Liver (tissue), 9 donors: ENCODE results near the gene NHERF1. TPM values are rescaled to one million over a fixed set of nuclear protein-coding genes. Genes with fewer than 3 reads are reported as not detected.

ENCODE experiments used
- DNase-seq: peaks from one replicate; pipeline ENCODE4 v3.0.0-alpha.2; 2017; ENCODE audit warnings: low spot score
- H3K27ac ChIP-seq, 2 donors: one replicate each; pipeline ENCODE4 v1.7.0; 2013; ENCODE audit warnings: inconsistent platforms in 2 of 2, low read length in 2 of 2, control low read depth in 1 of 2, low read depth in 1 of 2, mild to moderate bottlenecking in 1 of 2
- H3K27me3 ChIP-seq, 4 donors: one replicate each; pipeline versions ENCODE4 v1.6.1 to v1.7.0; 2013; ENCODE audit warnings: low read length in 3 of 4, inconsistent platforms in 1 of 4, mild to moderate bottlenecking in 1 of 4, moderate library complexity in 1 of 4; ENCODE audit not compliant: control insufficient read depth in 4 of 4, insufficient read depth in 4 of 4
- H3K36me3 ChIP-seq, 4 donors: one replicate each; pipeline versions ENCODE4 v1.6.1 to v1.7.0; 2013; ENCODE audit warnings: low read length in 3 of 4, mild to moderate bottlenecking in 3 of 4, low read depth in 1 of 4, moderate library complexity in 1 of 4; ENCODE audit not compliant: control insufficient read depth in 4 of 4, insufficient read depth in 3 of 4
- H3K4me1 ChIP-seq, 4 donors: one replicate each; pipeline versions ENCODE4 v1.6.1 to v1.7.0; 2013; ENCODE audit warnings: low read length in 3 of 4, mild to moderate bottlenecking in 3 of 4, moderate library complexity in 1 of 4; ENCODE audit not compliant: control insufficient read depth in 4 of 4, insufficient read depth in 4 of 4
- H3K4me3 ChIP-seq, 3 donors: one replicate each; pipeline versions ENCODE4 v1.6.1 to v1.7.0; 2013; ENCODE audit warnings: low read length in 3 of 3, control low read depth in 1 of 3, low read depth in 1 of 3, mild to moderate bottlenecking in 1 of 3
- H3K9ac ChIP-seq, 2 donors: one replicate each; pipeline ENCODE4 v1.7.0; 2013; ENCODE audit warnings: low read length in 2 of 2, mild to moderate bottlenecking in 2 of 2, moderate library complexity in 2 of 2, control low read depth in 1 of 2, low read depth in 1 of 2
- H3K9me3 ChIP-seq, 4 donors: one replicate each; pipeline versions ENCODE4 v1.6.1 to v1.7.0; 2013; ENCODE audit warnings: low read length in 3 of 4; ENCODE audit not compliant: control insufficient read depth in 4 of 4
- ATF3 ChIP-seq: IDR thresholded peaks from 2 replicates; pipeline ENCODE4 v1.6.1; 2016; ENCODE audit warnings: antibody characterized with exemption
- EGR1 ChIP-seq, 2 donors: IDR thresholded peaks; 2 replicates each; pipeline ENCODE4 v1.6.1; 2016 to 2018; ENCODE audit warnings: antibody characterized with exemption in 2 of 2, low read depth in 2 of 2
- FOXA1 ChIP-seq: IDR thresholded peaks from 2 replicates; pipeline ENCODE4 v1.6.1; 2016; ENCODE audit warnings: antibody characterized with exemption
- FOXA2 ChIP-seq: IDR thresholded peaks from 2 replicates; pipeline ENCODE4 v1.6.1; 2016; ENCODE audit warnings: antibody characterized with exemption
- GABPA ChIP-seq, 2 donors: IDR thresholded peaks in 1 of 2; conservative IDR thresholded peaks in 1 of 2; 2 replicates each; pipeline ENCODE4 v1.6.1; 2016; ENCODE audit warnings: antibody characterized with exemption in 2 of 2, mild to moderate bottlenecking in 1 of 2, moderate library complexity in 1 of 2
- HNF4A ChIP-seq, 2 donors: conservative IDR thresholded peaks; 2 replicates each; pipeline ENCODE4 v1.6.1; 2016; ENCODE audit warnings: antibody characterized with exemption in 2 of 2, mild to moderate bottlenecking in 2 of 2
- HNF4G ChIP-seq: IDR thresholded peaks from 2 replicates; pipeline ENCODE4 v1.6.1; 2016; ENCODE audit warnings: antibody characterized with exemption
- RAD21 ChIP-seq, 2 donors: IDR thresholded peaks; 2 replicates each; pipeline ENCODE4 v1.6.1; 2016; ENCODE audit warnings: antibody characterized with exemption in 2 of 2, mild to moderate bottlenecking in 2 of 2
- RXRA ChIP-seq, 2 donors: IDR thresholded peaks; 2 replicates each; pipeline ENCODE4 v1.6.1; 2017 to 2018; ENCODE audit warnings: antibody characterized with exemption in 2 of 2, mild to moderate bottlenecking in 1 of 2
- SP1 ChIP-seq: IDR thresholded peaks from 2 replicates; pipeline ENCODE4 v1.6.1; 2018; ENCODE audit warnings: antibody characterized with exemption, mild to moderate bottlenecking
- TAF1 ChIP-seq: conservative IDR thresholded peaks from 2 replicates; pipeline ENCODE4 v1.6.1; 2016; ENCODE audit warnings: antibody characterized with exemption, mild to moderate bottlenecking
- YY1 ChIP-seq: IDR thresholded peaks from 2 replicates; pipeline ENCODE4 v1.6.1; 2016; ENCODE audit warnings: antibody characterized with exemption, mild to moderate bottlenecking
- ZBTB33 ChIP-seq: IDR thresholded peaks from 2 replicates; pipeline ENCODE4 v1.6.1; 2016; ENCODE audit warnings: antibody characterized with exemption
- WGBS: extraction: QIAGEN DNeasy Blood & Tissue Kit; methylation state at CpG from one replicate; pipeline ENCODE4 v1.1.7; 2013; 5-methylcytosine and 5-hydroxymethylcytosine counted together
- polyA plus RNA-seq, 2 donors: library from polyadenylated mRNA; stranded (reverse) in 1 of 2; unstranded in 1 of 2; fragments of 200-250 nt in 1 of 2; fragments of >200 nt in 1 of 2; fragmentation: Nextera tagmentation in 1 of 2; extraction: Ambion mirVana in 1 of 2; gene quantifications; one replicate each; pipeline versions ENCODE4 v1.2.1 to v1.2.3, GENCODE V29; 2013 to 2015
- total RNA-seq, 2 donors: library from RNA; depleted of rRNA; stranded (reverse); fragments of >200 nt; gene quantifications; one replicate each; pipeline ENCODE4 v1.2.3, GENCODE V29; 2014
- TF ChIP-seq, protein P1 (sequence below): fragments of 150-350 bp; IDR thresholded peaks from 2 replicates; pipeline ENCODE4 v1.5.1; 2017; ENCODE audit warnings: improper control_type of control experiment, low read depth, low read length; ENCODE audit not compliant: missing input control
- TF ChIP-seq, protein P2 (sequence below): IDR thresholded peaks from 2 replicates; pipeline ENCODE4 v1.6.1; 2016; ENCODE audit warnings: antibody characterized with exemption, mild to moderate bottlenecking
- TF ChIP-seq, protein P3 (sequence below): IDR thresholded peaks from 2 replicates; pipeline ENCODE4 v1.6.1; 2016; ENCODE audit warnings: antibody characterized with exemption
- donor health status: healthy.
- donor health status: healthy.
- donor health status: healthy.
- donor health status: healthy.
- donor health status: healthy.

Gene NHERF1
- total and polyA plus RNA-seq, 4 donors, result 38.1 to 160 (median 94.7) TPM

GRCh38 chr17:74777901-74778515, 29.6 kb downstream of the NHERF1 start:
- Histone ChIP-seq H3K9me3 (no peaks in the 10 kb centered on the region), H3K4me3 (no peak overlapping the region), H3K9ac (no peak overlapping the region), H3K27ac (no peak overlapping the region), H3K27me3 (no peaks in the 10 kb centered on the region), H3K36me3 (peaks cover 0 to 5% (median 2%) of the 10 kb centered on the region in 4 donors), H3K4me1 (peaks cover 2 to 45% (median 24%) of the 10 kb centered on the region in 4 donors)
- DNase-seq, result no peak
- WGBS, result 71% methylated on average over 6 of the region's 6 CpGs
- TF ChIP-seq FOXA1 (no peak), TAF1 (no peak), ATF3 (no peak), SP1 (no peak), YY1 (no peak), HNF4A (conservative IDR thresholded peaks at IDR 0.05) (no peak), HNF4G (no peak), RXRA (IDR thresholded peaks at IDR 0.05) (no peak), EGR1 (IDR thresholded peaks at IDR 0.05; ENCODE audit: low read depth in 2 of 2) (no peak), RAD21 (IDR thresholded peaks at IDR 0.05) (no peak), FOXA2 (no peak), ZBTB33 (no peak), GABPA (IDR thresholded peaks at IDR 0.05 in 1 of 2, conservative IDR thresholded peaks at IDR 0.05 in 1 of 2) (no peak)
- TF ChIP-seq, protein P1, sequence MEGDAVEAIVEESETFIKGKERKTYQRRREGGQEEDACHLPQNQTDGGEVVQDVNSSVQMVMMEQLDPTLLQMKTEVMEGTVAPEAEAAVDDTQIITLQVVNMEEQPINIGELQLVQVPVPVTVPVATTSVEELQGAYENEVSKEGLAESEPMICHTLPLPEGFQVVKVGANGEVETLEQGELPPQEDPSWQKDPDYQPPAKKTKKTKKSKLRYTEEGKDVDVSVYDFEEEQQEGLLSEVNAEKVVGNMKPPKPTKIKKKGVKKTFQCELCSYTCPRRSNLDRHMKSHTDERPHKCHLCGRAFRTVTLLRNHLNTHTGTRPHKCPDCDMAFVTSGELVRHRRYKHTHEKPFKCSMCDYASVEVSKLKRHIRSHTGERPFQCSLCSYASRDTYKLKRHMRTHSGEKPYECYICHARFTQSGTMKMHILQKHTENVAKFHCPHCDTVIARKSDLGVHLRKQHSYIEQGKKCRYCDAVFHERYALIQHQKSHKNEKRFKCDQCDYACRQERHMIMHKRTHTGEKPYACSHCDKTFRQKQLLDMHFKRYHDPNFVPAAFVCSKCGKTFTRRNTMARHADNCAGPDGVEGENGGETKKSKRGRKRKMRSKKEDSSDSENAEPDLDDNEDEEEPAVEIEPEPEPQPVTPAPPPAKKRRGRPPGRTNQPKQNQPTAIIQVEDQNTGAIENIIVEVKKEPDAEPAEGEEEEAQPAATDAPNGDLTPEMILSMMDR, result no peak
- TF ChIP-seq, protein P2, sequence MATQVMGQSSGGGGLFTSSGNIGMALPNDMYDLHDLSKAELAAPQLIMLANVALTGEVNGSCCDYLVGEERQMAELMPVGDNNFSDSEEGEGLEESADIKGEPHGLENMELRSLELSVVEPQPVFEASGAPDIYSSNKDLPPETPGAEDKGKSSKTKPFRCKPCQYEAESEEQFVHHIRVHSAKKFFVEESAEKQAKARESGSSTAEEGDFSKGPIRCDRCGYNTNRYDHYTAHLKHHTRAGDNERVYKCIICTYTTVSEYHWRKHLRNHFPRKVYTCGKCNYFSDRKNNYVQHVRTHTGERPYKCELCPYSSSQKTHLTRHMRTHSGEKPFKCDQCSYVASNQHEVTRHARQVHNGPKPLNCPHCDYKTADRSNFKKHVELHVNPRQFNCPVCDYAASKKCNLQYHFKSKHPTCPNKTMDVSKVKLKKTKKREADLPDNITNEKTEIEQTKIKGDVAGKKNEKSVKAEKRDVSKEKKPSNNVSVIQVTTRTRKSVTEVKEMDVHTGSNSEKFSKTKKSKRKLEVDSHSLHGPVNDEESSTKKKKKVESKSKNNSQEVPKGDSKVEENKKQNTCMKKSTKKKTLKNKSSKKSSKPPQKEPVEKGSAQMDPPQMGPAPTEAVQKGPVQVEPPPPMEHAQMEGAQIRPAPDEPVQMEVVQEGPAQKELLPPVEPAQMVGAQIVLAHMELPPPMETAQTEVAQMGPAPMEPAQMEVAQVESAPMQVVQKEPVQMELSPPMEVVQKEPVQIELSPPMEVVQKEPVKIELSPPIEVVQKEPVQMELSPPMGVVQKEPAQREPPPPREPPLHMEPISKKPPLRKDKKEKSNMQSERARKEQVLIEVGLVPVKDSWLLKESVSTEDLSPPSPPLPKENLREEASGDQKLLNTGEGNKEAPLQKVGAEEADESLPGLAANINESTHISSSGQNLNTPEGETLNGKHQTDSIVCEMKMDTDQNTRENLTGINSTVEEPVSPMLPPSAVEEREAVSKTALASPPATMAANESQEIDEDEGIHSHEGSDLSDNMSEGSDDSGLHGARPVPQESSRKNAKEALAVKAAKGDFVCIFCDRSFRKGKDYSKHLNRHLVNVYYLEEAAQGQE, result no peak
- TF ChIP-seq, protein P3, sequence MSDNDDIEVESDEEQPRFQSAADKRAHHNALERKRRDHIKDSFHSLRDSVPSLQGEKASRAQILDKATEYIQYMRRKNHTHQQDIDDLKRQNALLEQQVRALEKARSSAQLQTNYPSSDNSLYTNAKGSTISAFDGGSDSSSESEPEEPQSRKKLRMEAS, result no peak
